GM23338 (cell line): ENCODE results near the gene GRID2. TPM values are rescaled to one million over a fixed set of nuclear protein-coding genes. Genes with fewer than 3 reads are reported as not detected.

ENCODE experiments used
- ATAC-seq: fragments of 200-7000 bp; cut with Tn5 transposase; 3 replicates; pipeline ENCODE4 v1.9.1; 2020
- DNase-seq: peaks from one replicate; pipeline ENCODE4 v3.0.0-alpha.2; 2015; ENCODE audit warnings: low spot score
- H2AFZ ChIP-seq: fragments of 200-600 bp; sonication (generic); 2 replicates; pipeline ENCODE4 v1.8.0; 2016; ENCODE audit warnings: antibody characterized with exemption, mild to moderate bottlenecking, moderate library complexity
- H3F3A ChIP-seq: fragments of 200-600 bp; sonication (generic); replicated peaks from 2 replicates; pipeline ENCODE4 v1.8.0; 2017; ENCODE audit warnings: antibody characterized with exemption, mixed run types, low read depth
- H3K27ac ChIP-seq: fragments of 200-600 bp; sonication (generic); 2 replicates; pipeline ENCODE4 v1.6.1; 2016; ENCODE audit warnings: low read depth
- H3K27me3 ChIP-seq: fragments of 200-600 bp; sonication (generic); 2 replicates; pipeline ENCODE4 v1.8.0; 2016; ENCODE audit warnings: mild to moderate bottlenecking, mixed run types, moderate library complexity; ENCODE audit not compliant: insufficient read depth
- H3K36me3 ChIP-seq: fragments of 200-600 bp; sonication (generic); 2 replicates; pipeline ENCODE4 v1.8.0; 2016; ENCODE audit warnings: mild to moderate bottlenecking; ENCODE audit not compliant: insufficient read depth
- H3K4me1 ChIP-seq: fragments of 200-600 bp; sonication (generic); 2 replicates; pipeline ENCODE4 v1.8.0; 2016; ENCODE audit warnings: mild to moderate bottlenecking, moderate library complexity; ENCODE audit not compliant: insufficient read depth
- H3K4me2 ChIP-seq: fragments of 200-600 bp; sonication (generic); 2 replicates; pipeline ENCODE4 v1.7.1; 2017; ENCODE audit warnings: mixed run types
- H3K4me3 ChIP-seq: fragments of 200-600 bp; sonication (generic); 2 replicates; pipeline ENCODE4 v1.6.1; 2016; ENCODE audit warnings: mixed run types
- H3K79me2 ChIP-seq: fragments of 200-600 bp; sonication (generic); replicated peaks from 2 replicates; pipeline ENCODE4 v1.8.0; 2017; ENCODE audit warnings: mild to moderate bottlenecking; ENCODE audit not compliant: insufficient read depth
- H3K9me2 ChIP-seq: fragments of 200-600 bp; sonication (generic); 2 replicates; pipeline ENCODE4 v1.8.0; 2017; ENCODE audit not compliant: insufficient read depth
- H4K20me1 ChIP-seq: fragments of 200-600 bp; sonication (generic); replicated peaks from 2 replicates; pipeline ENCODE4 v1.8.0; 2017; ENCODE audit warnings: mild to moderate bottlenecking; ENCODE audit not compliant: insufficient read depth
- H3K27ac Mint-ChIP-seq: 2 replicates; pipeline ENCODE4 v1.8.0; 2020; ENCODE audit warnings: inconsistent platforms, mild to moderate bottlenecking, moderate library complexity, mixed read lengths
- H3K27me3 Mint-ChIP-seq: 3 replicates; pipeline ENCODE4 v1.8.0; 2022; ENCODE audit warnings: low read depth, mild to moderate bottlenecking, moderate library complexity, mixed read lengths, inconsistent platforms; ENCODE audit not compliant: insufficient read depth, poor library complexity
- H3K36me3 Mint-ChIP-seq: 3 replicates; pipeline ENCODE4 v1.8.0; 2021; ENCODE audit warnings: low read depth, mild to moderate bottlenecking, inconsistent platforms, moderate library complexity, mixed read lengths
- H3K4me1 Mint-ChIP-seq: 3 replicates; pipeline ENCODE4 v1.8.0; 2020; ENCODE audit warnings: mild to moderate bottlenecking, inconsistent platforms, mixed read lengths
- H3K4me3 Mint-ChIP-seq: 3 replicates; pipeline ENCODE4 v1.8.0; 2021; ENCODE audit warnings: moderate library complexity, mild to moderate bottlenecking, inconsistent platforms, mixed read lengths
- H3K9me3 Mint-ChIP-seq: 3 replicates; pipeline ENCODE4 v1.8.0; 2020; ENCODE audit warnings: moderate library complexity, mild to moderate bottlenecking, inconsistent platforms, mixed read lengths
- CTCF ChIP-seq, 2 experiments: fragments of 200-600 bp in 1 of 2; sonication (generic) in 1 of 2; conservative IDR thresholded peaks; 2 replicates each; pipeline versions ENCODE4 v1.5.1 to v1.6.1; 2016 to 2017; ENCODE audit warnings: antibody characterized with exemption in 2 of 2, low read depth in 2 of 2, mild to moderate bottlenecking in 2 of 2, moderate library complexity in 1 of 2
- EZH2 ChIP-seq: fragments of 200-600 bp; sonication (generic); IDR thresholded peaks from one replicate; pipeline ENCODE4 v1.8.0; 2017; ENCODE audit warnings: antibody characterized with exemption, mild to moderate bottlenecking, low read depth; ENCODE audit not compliant: unreplicated experiment
- EZH2phosphoT487 ChIP-seq: fragments of 200-600 bp; sonication (generic); IDR thresholded peaks from one replicate; pipeline ENCODE4 v1.8.1; 2018; ENCODE audit warnings: antibody characterized with exemption; ENCODE audit not compliant: unreplicated experiment
- ZNF114 ChIP-seq: fragments of 250-450 bp; sonication (Bioruptor Pico); IDR thresholded peaks from 2 replicates; pipeline ENCODE4 v1.5.0; 2020; ENCODE audit warnings: mild to moderate bottlenecking, moderate library complexity
- ZNF462 ChIP-seq: fragments of 250-450 bp; sonication (Bioruptor Pico); IDR thresholded peaks from 2 replicates; pipeline ENCODE4 v1.5.0; 2020; ENCODE audit warnings: mild to moderate bottlenecking, moderate library complexity
- polyA plus RNA-seq: library from polyadenylated mRNA; unstranded; fragments of >200 nt; fragmentation: Nextera tagmentation; extraction: Ambion mirVana; gene quantifications from 2 replicates; pipeline ENCODE4 v1.2.1, GENCODE V29; 2016
- total RNA-seq: library from RNA; depleted of rRNA; stranded (reverse); fragments of >200 nt; shearing (Covaris generic); gene quantifications from 2 replicates; pipeline ENCODE4 v1.2.3, GENCODE V29; 2014

The GRID2 gene
- total and polyA plus RNA-seq, 2 experiments from 2014 or later, result 19.9 to 65.4 TPM

- H3K27ac ChIP-seq, result no peak overlapping the region
- no peaks in the 10 kb centered on the region for H3K9me3 Mint-ChIP-seq
- no peaks in the 10 kb centered on the region for H3F3A ChIP-seq
- H3K4me1 Mint-ChIP-seq, result peaks cover 13% of the 10 kb centered on the region
- H3K27me3 ChIP-seq, result no peaks in the 10 kb centered on the region
- H3K36me3 ChIP-seq, result no peaks in the 10 kb centered on the region
- no peaks in the 10 kb centered on the region for H3K36me3 Mint-ChIP-seq
- H3K4me3 ChIP-seq, result no peak overlapping the region
- H4K20me1 ChIP-seq, result no peaks in the 10 kb centered on the region
- H3K4me1 ChIP-seq, result peaks cover 6% of the 10 kb centered on the region; the same call in 1 of the 2 replicates
- no peaks in the 10 kb centered on the region for H3K79me2 ChIP-seq
- no peaks in the 10 kb centered on the region for H3K9me2 ChIP-seq
- no peak overlapping the region for H2AFZ ChIP-seq
- ATAC-seq (no peak), DNase-seq (no peak)
- no peak overlapping the region for H3K4me3 Mint-ChIP-seq
- TF ChIP-seq EZH2phosphoT487 (no peak), ZNF114 (CRISPR knock-in tag) (no peak), ZNF462 (CRISPR knock-in tag) (no peak), EZH2 (no peak), CTCF (conservative IDR thresholded peaks at IDR 0.05; ENCODE audit: low read depth in 2 of 2) (no peak)
- no peak overlapping the region for H3K4me2 ChIP-seq
- H3K27me3 Mint-ChIP-seq, result peaks cover 3% of the 10 kb centered on the region
- no peak overlapping the region for H3K27ac Mint-ChIP-seq
Measured at GRCh38 chr4:93645120-93645519, 1341.4 kb downstream of the GRID2 start.
